BJ (cell line): ENCODE data around the gene ADAT2. TPM values are rescaled to one million over a fixed set of nuclear protein-coding genes. Genes with fewer than 3 reads are reported as not detected.

Experiments used
- CTCF ChIA-PET: fragments of 350-600 bp; formaldehyde crosslinking; extraction: SDS; loops from one replicate; lab custom pipeline; 2021; ENCODE audit warnings: antibody characterized with exemption, inconsistent platforms; lab: Yijun Ruan, JAX
- POLR2A ChIA-PET: fragments of 300-600 bp; sonication (Branson Sonifier 250); formaldehyde crosslinking; extraction: SDS; loops from one replicate; lab custom pipeline; 2021; ENCODE audit warnings: antibody characterized with exemption; lab: Charles Lee
- DNase-seq: peaks from one replicate; pipeline ENCODE4 v3.0.0-alpha.2; 2011; ENCODE audit warnings: low read depth
- H3K27me3 ChIP-seq: 2 replicates; pipeline ENCODE4 v1.6.0; 2011; ENCODE audit warnings: low read length; ENCODE audit not compliant: control insufficient read depth, insufficient read depth
- H3K36me3 ChIP-seq: 2 replicates; pipeline ENCODE4 v1.5.1; 2011; ENCODE audit warnings: low read length; ENCODE audit not compliant: control insufficient read depth, insufficient read depth
- H3K4me3 ChIP-seq: 2 replicates; pipeline ENCODE4 v1.5.1; 2011; ENCODE audit warnings: low read depth, mild to moderate bottlenecking, control low read depth, low read length
- polyA plus RNA-seq: library from polyadenylated mRNA; depleted of rRNA; stranded (reverse); fragments of >200 nt; gene quantifications from 2 replicates; pipeline ENCODE4 v1.2.3, GENCODE V29; 2011
- TF ChIP-seq, protein P1 (sequence below): IDR thresholded peaks from 2 replicates; pipeline ENCODE4 v1.5.1; 2011; ENCODE audit warnings: low read depth, mild to moderate bottlenecking, control low read depth, inconsistent platforms, low read length, moderate library complexity; ENCODE audit not compliant: insufficient read depth

The ADAT2 gene
- polyA plus RNA-seq, 1 experiment: 1.3 TPM

DNA sequence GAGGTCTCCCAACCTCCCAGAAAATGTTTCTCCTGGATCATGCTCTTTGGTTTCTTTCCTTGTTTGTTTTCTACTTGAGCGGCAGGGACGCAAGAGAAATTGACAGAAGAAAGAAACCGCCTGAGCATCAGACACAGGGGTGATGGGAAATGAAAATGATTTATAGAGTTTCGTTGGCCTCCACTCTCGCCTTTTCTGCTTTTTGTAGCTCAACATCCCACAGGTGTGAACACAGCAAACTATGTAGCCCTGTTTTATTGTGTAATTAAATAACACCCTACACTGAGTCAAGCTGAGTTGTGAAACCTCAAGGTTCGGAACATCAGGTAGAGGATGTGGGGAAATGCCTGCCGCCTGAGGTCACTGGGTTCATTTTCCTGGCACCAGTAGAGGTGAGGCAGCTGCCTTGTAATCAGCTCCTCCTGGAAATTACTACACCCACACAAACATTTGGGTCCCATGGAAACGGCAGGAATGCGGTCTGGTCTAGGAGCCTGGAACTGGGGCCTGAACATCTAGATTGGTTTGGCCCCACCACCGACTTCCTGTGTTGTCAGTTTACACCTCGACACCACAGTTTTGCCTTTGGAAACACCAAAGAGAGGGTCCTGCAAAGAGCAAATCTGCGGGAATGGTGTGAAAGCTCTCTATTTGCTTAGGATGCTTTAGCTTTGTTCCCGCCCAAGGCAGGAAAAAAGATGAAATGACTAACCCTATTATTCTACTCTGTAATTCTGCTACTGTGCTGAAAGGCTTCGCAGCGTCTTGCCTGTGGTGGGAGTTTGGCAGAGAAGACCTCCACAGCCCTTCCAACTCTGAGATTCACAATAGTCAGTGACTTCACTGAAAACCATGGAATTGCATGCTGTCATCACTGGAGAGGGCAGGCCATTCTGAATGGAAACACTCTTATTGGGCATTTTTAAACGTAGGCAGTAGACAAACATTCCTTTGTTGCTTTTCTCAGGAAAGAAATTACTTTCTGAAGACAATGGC lies 53.0 kb downstream of the ADAT2 start:
- ChIA-PET CTCF (interaction anchor here (1.0 kb wide), 1 partner anchor 30 kb away, joined by 3 read pairs; no protein-coding TSS in a partner anchor), POLR2A (no interaction called here)
- TF ChIP-seq, protein P1, sequence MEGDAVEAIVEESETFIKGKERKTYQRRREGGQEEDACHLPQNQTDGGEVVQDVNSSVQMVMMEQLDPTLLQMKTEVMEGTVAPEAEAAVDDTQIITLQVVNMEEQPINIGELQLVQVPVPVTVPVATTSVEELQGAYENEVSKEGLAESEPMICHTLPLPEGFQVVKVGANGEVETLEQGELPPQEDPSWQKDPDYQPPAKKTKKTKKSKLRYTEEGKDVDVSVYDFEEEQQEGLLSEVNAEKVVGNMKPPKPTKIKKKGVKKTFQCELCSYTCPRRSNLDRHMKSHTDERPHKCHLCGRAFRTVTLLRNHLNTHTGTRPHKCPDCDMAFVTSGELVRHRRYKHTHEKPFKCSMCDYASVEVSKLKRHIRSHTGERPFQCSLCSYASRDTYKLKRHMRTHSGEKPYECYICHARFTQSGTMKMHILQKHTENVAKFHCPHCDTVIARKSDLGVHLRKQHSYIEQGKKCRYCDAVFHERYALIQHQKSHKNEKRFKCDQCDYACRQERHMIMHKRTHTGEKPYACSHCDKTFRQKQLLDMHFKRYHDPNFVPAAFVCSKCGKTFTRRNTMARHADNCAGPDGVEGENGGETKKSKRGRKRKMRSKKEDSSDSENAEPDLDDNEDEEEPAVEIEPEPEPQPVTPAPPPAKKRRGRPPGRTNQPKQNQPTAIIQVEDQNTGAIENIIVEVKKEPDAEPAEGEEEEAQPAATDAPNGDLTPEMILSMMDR: no peak

DNA sequence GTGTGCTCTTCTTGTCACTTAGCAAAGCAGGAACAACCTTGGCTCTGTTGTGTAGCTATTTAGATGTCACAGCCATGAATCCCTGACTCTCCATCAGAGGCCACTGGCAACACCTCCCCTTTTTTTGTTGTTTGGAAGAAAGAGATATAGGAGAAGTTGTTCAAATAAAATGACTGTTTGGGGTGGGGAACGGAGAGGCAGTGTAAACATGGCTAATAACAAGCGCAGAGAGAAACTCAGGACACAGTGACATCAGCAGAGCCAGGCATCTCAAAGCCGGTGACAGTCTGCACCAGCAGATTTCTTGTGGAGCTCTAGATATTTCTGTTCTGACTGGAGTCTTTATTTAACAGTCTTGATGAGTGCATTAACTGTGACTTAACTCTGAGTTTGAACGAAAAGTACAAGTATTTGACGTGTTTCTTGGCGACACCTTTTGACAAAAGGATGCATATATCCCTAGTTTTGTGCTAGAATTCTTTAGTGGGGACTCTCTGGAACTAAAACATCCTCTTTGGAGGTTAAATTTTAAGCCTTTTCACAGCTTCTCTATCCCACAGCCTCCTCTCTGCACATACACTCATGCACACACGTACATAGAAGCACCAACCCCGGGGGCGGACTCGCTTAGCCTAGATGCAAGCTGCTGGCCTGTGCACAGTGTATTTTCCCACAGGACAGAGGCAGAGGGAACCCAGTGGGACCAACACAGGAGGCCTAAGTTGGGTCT lies 53.8 kb downstream of the ADAT2 start:
- DNase-seq: no peak
- no peaks in the 10 kb centered on the region for H3K36me3 ChIP-seq
- ChIA-PET CTCF (interaction anchor here (1.0 to 1.2 kb wide), 2 partner anchors 10 to 29 kb away, joined by 3 read pairs; no protein-coding TSS in a partner anchor), POLR2A (no interaction called here)
- no peaks in the 10 kb centered on the region; the same call in 1 of the 2 replicates for H3K27me3 ChIP-seq
- TF ChIP-seq, protein P1: no peak
- no peak overlapping the region for H3K4me3 ChIP-seq

More for the DNA sequence above, 53.0 kb downstream of the ADAT2 start:
- DNase-seq: peak; percentile 31
- Histone ChIP-seq H3K36me3 (no peaks in the 10 kb centered on the region), H3K27me3 (no peaks in the 10 kb centered on the region; the same call in 1 of the 2 replicates), H3K4me3 (no peak overlapping the region)

GRCh38 chr6:143395699-143396098 lies 54.8 kb downstream of the ADAT2 start:
- TF ChIP-seq, protein P1: no peak
- DNase-seq: no peak
- ChIA-PET CTCF (interaction anchor here (1.2 kb wide), 1 partner anchor 9 kb away, joined by 3 read pairs; no protein-coding TSS in a partner anchor), POLR2A (no interaction called here)
- Histone ChIP-seq H3K4me3 (no peak overlapping the region), H3K36me3 (no peaks in the 10 kb centered on the region), H3K27me3 (no peaks in the 10 kb centered on the region; the same call in 1 of the 2 replicates)

DNA sequence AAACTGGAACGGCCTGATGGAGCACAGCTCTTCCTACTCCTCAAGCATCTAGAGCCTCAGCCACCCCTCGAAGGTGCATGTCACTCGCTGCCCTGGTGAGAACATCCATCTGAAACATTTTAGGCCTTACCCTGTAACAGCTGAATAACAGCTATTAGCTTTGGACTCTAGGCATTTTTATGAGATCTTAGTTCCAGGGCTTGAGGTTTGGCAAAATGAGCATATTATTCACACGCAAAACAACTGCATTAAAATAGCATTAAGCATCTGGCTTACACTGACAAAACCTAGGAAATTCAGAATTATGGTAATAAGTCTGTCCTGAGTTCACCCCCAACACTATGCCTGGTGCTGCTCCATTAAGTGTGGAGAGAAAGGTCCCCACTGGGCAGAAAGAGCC lies 56.1 kb downstream of the ADAT2 start:
- H3K27me3 ChIP-seq: no peaks in the 10 kb centered on the region; the same call in 1 of the 2 replicates
- TF ChIP-seq, protein P1: no peak
- peak; percentile 67 for DNase-seq
- H3K36me3 ChIP-seq: no peaks in the 10 kb centered on the region
- ChIA-PET CTCF (no interaction called here), POLR2A (no interaction called here)
- no peak overlapping the region for H3K4me3 ChIP-seq
